H1 (cell line): ENCODE measurements around the gene CDH11.

Experiments
- CEBPB ChIP-seq: IDR thresholded peaks from 2 replicates; pipeline ENCODE4 v1.6.1; 2012; ENCODE audit warnings: low read depth, low read length
- EP300 ChIP-seq, 2 experiments: IDR thresholded peaks; 1 replicate in 1 of 2; 2 replicates in 1 of 2; pipeline ENCODE4 v1.6.1; 2011 to 2012; ENCODE audit warnings: low read depth in 2 of 2, low read length in 2 of 2, mild to moderate bottlenecking in 2 of 2, borderline replicate concordance in 1 of 2, inconsistent platforms in 1 of 2, moderate library complexity in 1 of 2
- EZH2 ChIP-seq: fragments of 200-600 bp; sonication (generic); IDR thresholded peaks from 2 replicates; pipeline ENCODE4 v1.7.1; 2012; ENCODE audit warnings: low read depth, mild to moderate bottlenecking, moderate library complexity, low read length, inconsistent platforms; ENCODE audit not compliant: severe bottlenecking
- HDAC2 ChIP-seq, 2 experiments: fragments of 300-600 bp in 1 of 2; sonication (generic) in 1 of 2; IDR thresholded peaks; 2 replicates each; pipeline ENCODE4 v1.6.1; 2011 to 2012; ENCODE audit warnings: low read depth in 2 of 2, low read length in 2 of 2, mild to moderate bottlenecking in 2 of 2, moderate library complexity in 2 of 2, borderline replicate concordance in 1 of 2, inconsistent platforms in 1 of 2
- KDM5A ChIP-seq: fragments of 200-600 bp; IDR thresholded peaks from 2 replicates; pipeline ENCODE4 v1.7.1; 2012; ENCODE audit warnings: mild to moderate bottlenecking, low read length, inconsistent platforms, mixed read lengths
- POLR2AphosphoS5 ChIP-seq: IDR thresholded peaks from 2 replicates; pipeline ENCODE4 v1.6.1; 2011; ENCODE audit warnings: low read depth, low read length
- RAD21 ChIP-seq, 2 experiments: IDR thresholded peaks in 1 of 2; conservative IDR thresholded peaks in 1 of 2; 2 replicates each; pipeline ENCODE4 v1.6.1; 2011; ENCODE audit warnings: low read depth in 2 of 2, low read length in 2 of 2, improper control_type of control experiment in 1 of 2, inconsistent platforms in 1 of 2, mild to moderate bottlenecking in 1 of 2, moderate library complexity in 1 of 2
- TAF1 ChIP-seq: IDR thresholded peaks from 2 replicates; pipeline ENCODE4 v1.6.1; 2011; ENCODE audit warnings: mild to moderate bottlenecking, low read depth, low read length
- TF ChIP-seq, protein P1 (sequence below), 3 experiments: IDR thresholded peaks; 1 replicate in 2 of 3; 2 replicates in 1 of 3; pipeline versions ENCODE4 v1.5.1 to v1.6.1; 2011; ENCODE audit warnings: low read length in 3 of 3, mild to moderate bottlenecking in 3 of 3, inconsistent platforms in 2 of 3, low read depth in 1 of 3, moderate library complexity in 1 of 3; ENCODE audit not compliant: insufficient read depth in 1 of 3; ENCODE audit errors: control extremely low read depth in 1 of 3

- TF ChIP-seq, protein P1, sequence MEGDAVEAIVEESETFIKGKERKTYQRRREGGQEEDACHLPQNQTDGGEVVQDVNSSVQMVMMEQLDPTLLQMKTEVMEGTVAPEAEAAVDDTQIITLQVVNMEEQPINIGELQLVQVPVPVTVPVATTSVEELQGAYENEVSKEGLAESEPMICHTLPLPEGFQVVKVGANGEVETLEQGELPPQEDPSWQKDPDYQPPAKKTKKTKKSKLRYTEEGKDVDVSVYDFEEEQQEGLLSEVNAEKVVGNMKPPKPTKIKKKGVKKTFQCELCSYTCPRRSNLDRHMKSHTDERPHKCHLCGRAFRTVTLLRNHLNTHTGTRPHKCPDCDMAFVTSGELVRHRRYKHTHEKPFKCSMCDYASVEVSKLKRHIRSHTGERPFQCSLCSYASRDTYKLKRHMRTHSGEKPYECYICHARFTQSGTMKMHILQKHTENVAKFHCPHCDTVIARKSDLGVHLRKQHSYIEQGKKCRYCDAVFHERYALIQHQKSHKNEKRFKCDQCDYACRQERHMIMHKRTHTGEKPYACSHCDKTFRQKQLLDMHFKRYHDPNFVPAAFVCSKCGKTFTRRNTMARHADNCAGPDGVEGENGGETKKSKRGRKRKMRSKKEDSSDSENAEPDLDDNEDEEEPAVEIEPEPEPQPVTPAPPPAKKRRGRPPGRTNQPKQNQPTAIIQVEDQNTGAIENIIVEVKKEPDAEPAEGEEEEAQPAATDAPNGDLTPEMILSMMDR (IDR thresholded peaks at IDR 0.05; ENCODE audit: control extremely low read depth in 1 of 3, insufficient read depth in 1 of 3, low read depth in 1 of 3, low read length in 3 of 3), result no peak
- TF ChIP-seq EZH2, result no peak
- TF ChIP-seq EP300 (IDR thresholded peaks at IDR 0.05; ENCODE audit: borderline replicate concordance in 1 of 2, low read depth in 2 of 2, low read length in 2 of 2), result no peak
- TF ChIP-seq TAF1, result no peak
- no peak for TF ChIP-seq KDM5A
- no peak for TF ChIP-seq RAD21 (IDR thresholded peaks at IDR 0.05 in 1 of 2, conservative IDR thresholded peaks at IDR 0.05 in 1 of 2; ENCODE audit: low read depth in 2 of 2, low read length in 2 of 2)
- TF ChIP-seq CEBPB, result no peak
- no peak for TF ChIP-seq POLR2AphosphoS5
- no peak for TF ChIP-seq HDAC2 (IDR thresholded peaks at IDR 0.05; ENCODE audit: borderline replicate concordance in 1 of 2, low read depth in 2 of 2, low read length in 2 of 2)
Observed at GRCh38 chr16:65012357-65012756, 109.5 kb downstream of the CDH11 start.
